WERI-Rb-1 (cell line): ENCODE measurements around the gene COL17A1.

ENCODE experiments used
- DNase-seq: peaks from one replicate; pipeline ENCODE4 v3.0.0-alpha.2; 2020
- H3K27ac ChIP-seq: fragments of 250-450 bp; sonication (Bioruptor Pico); 2 replicates; pipeline ENCODE4 v1.5.1; 2020; ENCODE audit warnings: mild to moderate bottlenecking, moderate library complexity
- H3K27me3 ChIP-seq: fragments of 250-450 bp; sonication (Bioruptor Pico); 2 replicates; pipeline ENCODE4 v1.5.1; 2021; ENCODE audit warnings: mild to moderate bottlenecking, low read depth, moderate library complexity; ENCODE audit not compliant: insufficient read depth, severe bottlenecking
- H3K36me3 ChIP-seq: fragments of 250-450 bp; sonication (Bioruptor Pico); 2 replicates; pipeline ENCODE4 v1.5.1; 2020; ENCODE audit warnings: mild to moderate bottlenecking, moderate library complexity
- H3K4me3 ChIP-seq: 2 replicates; pipeline ENCODE4 v1.5.1; 2011; ENCODE audit warnings: low read depth, mild to moderate bottlenecking, control low read depth, low read length
- H3K9me3 ChIP-seq: fragments of 250-450 bp; sonication (Bioruptor Pico); 2 replicates; pipeline ENCODE4 v1.5.1; 2021; ENCODE audit warnings: mild to moderate bottlenecking, moderate library complexity; ENCODE audit not compliant: severe bottlenecking
- TF ChIP-seq, protein P1 (sequence below): IDR thresholded peaks from 2 replicates; pipeline ENCODE4 v1.5.1; 2011; ENCODE audit warnings: low read depth, mild to moderate bottlenecking, control low read depth, inconsistent platforms, low read length

The COL17A1 gene

DNA sequence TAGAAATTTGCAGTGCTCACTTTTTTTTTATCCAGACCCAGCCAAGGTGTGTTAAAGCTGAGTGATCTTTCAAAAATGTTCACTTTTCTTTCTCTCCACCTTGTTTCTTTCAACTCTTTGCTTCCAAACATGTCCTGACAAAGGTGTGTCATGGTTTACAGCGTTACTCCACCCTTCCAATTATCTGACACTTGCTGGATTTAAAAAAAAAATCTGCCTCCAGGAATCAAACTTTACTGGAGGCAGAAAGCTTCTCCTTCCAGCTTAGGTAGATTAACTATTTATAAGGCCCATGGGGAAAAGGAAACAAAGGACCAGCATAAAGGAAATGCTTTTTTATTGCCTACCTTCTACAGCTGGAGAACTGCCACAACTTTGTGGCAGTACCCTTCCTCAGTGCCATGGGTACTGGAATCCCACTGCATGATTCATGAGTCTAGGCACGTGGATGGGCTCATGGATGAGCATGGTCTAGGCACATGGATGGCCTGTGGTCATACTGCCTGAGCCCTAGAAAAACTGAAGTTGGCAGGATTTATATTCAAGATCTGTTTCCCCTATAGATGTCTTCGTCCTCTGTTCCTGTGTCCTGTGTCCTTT lies at the start of gene COL17A1:
Gene COL17A1, minus strand, starts transcription at position 80 of the 600 bp plus-strand sequence. CDS start 5,207 bp downstream, outside the sequence.
- no peaks in the 10 kb centered on the region for H3K9me3 ChIP-seq
- no peak within 1 kb of the TSS for H3K27ac ChIP-seq
- no peaks in the 10 kb centered on the region for H3K36me3 ChIP-seq
- no peak for DNase-seq
- no peak within 1 kb of the TSS for H3K4me3 ChIP-seq
- no peaks in the 10 kb centered on the region for H3K27me3 ChIP-seq
- TF ChIP-seq, protein P1, sequence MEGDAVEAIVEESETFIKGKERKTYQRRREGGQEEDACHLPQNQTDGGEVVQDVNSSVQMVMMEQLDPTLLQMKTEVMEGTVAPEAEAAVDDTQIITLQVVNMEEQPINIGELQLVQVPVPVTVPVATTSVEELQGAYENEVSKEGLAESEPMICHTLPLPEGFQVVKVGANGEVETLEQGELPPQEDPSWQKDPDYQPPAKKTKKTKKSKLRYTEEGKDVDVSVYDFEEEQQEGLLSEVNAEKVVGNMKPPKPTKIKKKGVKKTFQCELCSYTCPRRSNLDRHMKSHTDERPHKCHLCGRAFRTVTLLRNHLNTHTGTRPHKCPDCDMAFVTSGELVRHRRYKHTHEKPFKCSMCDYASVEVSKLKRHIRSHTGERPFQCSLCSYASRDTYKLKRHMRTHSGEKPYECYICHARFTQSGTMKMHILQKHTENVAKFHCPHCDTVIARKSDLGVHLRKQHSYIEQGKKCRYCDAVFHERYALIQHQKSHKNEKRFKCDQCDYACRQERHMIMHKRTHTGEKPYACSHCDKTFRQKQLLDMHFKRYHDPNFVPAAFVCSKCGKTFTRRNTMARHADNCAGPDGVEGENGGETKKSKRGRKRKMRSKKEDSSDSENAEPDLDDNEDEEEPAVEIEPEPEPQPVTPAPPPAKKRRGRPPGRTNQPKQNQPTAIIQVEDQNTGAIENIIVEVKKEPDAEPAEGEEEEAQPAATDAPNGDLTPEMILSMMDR, result no peak

GRCh38 chr10:104130041-104130440 lies 44.4 kb upstream of the COL17A1 start:
- Histone ChIP-seq H3K36me3 (no peaks in the 10 kb centered on the region), H3K27ac (no peak overlapping the region), H3K27me3 (no peaks in the 10 kb centered on the region), H3K4me3 (no peak overlapping the region), H3K9me3 (no peaks in the 10 kb centered on the region)
- TF ChIP-seq, protein P1, result no peak
- DNase-seq, result no peak

- no peak overlapping the region for H3K27ac ChIP-seq
- H3K9me3 ChIP-seq, result no peaks in the 10 kb centered on the region
- no peaks in the 10 kb centered on the region for H3K27me3 ChIP-seq
- H3K4me3 ChIP-seq, result no peak overlapping the region
- TF ChIP-seq, protein P1, result no peak
- no peaks in the 10 kb centered on the region for H3K36me3 ChIP-seq
- no peak for DNase-seq
Observed at GRCh38 chr10:104128214-104128613, 42.5 kb upstream of the COL17A1 start.

GRCh38 chr10:104127411-104127810 lies 41.7 kb upstream of the COL17A1 start:
- peak; percentile 13 for DNase-seq
- H3K4me3 ChIP-seq, result no peak overlapping the region
- no peaks in the 10 kb centered on the region for H3K9me3 ChIP-seq
- TF ChIP-seq, protein P1, result peak; percentile 31
- H3K27ac ChIP-seq, result no peak overlapping the region
- no peaks in the 10 kb centered on the region for H3K27me3 ChIP-seq
- H3K36me3 ChIP-seq, result no peaks in the 10 kb centered on the region

DNA sequence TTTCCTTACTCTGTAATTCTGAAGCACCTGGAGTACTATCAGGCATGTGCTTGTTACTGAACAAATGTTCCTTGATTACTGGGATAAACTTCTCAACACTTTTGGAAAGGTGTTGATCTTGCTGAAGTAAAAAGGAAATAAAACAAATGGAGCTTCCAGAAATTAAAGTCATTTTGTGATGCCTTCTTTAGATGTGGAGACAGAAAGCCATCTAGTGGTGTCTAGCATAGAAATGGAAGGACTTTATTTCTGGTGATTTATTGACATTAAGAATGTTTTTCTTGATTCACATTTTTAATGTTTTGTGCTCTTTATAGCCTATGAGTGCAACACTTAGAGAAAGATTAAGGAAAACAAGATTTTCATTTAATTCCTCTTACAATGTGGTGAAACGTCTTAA lies 37.7 kb upstream of the COL17A1 start:
- no peaks in the 10 kb centered on the region for H3K27me3 ChIP-seq
- no peak for DNase-seq
- TF ChIP-seq, protein P1, result no peak
- no peak overlapping the region for H3K4me3 ChIP-seq
- no peaks in the 10 kb centered on the region for H3K9me3 ChIP-seq
- no peaks in the 10 kb centered on the region for H3K36me3 ChIP-seq
- no peak overlapping the region for H3K27ac ChIP-seq
